GM19397 (cell line): ENCODE data around the gene RBM15.

ENCODE experiments used
- ATAC-seq: cut with Tn5 transposase; IDR thresholded peaks from one replicate; pipeline ENCODE4 v1.9.1; 2021; ENCODE audit warnings: mild to moderate bottlenecking, moderate library complexity; ENCODE audit not compliant: unreplicated experiment

Gene RBM15, protein sequence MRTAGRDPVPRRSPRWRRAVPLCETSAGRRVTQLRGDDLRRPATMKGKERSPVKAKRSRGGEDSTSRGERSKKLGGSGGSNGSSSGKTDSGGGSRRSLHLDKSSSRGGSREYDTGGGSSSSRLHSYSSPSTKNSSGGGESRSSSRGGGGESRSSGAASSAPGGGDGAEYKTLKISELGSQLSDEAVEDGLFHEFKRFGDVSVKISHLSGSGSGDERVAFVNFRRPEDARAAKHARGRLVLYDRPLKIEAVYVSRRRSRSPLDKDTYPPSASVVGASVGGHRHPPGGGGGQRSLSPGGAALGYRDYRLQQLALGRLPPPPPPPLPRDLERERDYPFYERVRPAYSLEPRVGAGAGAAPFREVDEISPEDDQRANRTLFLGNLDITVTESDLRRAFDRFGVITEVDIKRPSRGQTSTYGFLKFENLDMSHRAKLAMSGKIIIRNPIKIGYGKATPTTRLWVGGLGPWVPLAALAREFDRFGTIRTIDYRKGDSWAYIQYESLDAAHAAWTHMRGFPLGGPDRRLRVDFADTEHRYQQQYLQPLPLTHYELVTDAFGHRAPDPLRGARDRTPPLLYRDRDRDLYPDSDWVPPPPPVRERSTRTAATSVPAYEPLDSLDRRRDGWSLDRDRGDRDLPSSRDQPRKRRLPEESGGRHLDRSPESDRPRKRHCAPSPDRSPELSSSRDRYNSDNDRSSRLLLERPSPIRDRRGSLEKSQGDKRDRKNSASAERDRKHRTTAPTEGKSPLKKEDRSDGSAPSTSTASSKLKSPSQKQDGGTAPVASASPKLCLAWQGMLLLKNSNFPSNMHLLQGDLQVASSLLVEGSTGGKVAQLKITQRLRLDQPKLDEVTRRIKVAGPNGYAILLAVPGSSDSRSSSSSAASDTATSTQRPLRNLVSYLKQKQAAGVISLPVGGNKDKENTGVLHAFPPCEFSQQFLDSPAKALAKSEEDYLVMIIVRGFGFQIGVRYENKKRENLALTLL

DNA sequence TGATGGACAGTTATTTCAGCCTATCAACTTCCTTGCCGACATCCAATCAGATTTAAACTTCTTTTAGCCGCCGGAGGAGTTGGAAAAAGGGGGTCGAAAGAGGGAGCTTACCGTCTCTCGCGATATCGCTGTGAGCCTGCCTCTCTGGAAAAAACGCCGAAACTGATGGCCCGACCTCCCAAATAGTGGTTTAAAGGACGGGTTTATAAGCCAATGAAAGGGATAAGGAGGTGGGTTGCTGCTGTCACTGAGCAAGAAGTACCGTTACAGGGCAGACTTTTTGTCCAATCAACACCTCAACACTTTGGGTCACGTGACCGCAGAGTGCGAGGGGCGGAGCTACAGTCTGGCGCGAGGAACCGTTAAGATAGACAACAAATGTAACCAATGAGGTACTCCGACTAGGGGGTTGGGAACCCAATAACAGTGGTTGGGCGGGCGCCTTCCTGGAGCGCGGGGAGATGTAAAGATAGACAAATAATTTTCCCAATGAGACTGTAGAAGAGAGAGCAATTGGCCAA lies at the start of gene RBM15:
Gene RBM15, plus strand, starts transcription at position 492 of the 521 bp plus-strand sequence. Its CDS starts 29 bp downstream, at position 521.
- peak; percentile 64 for ATAC-seq

- ATAC-seq, result no peak
Measured at GRCh38 chr1:110291241-110292030, 47.7 kb upstream of the RBM15 start.

GRCh38 chr1:110292031-110292741 lies 47.0 kb upstream of the RBM15 start:
- ATAC-seq, result no peak

DNA sequence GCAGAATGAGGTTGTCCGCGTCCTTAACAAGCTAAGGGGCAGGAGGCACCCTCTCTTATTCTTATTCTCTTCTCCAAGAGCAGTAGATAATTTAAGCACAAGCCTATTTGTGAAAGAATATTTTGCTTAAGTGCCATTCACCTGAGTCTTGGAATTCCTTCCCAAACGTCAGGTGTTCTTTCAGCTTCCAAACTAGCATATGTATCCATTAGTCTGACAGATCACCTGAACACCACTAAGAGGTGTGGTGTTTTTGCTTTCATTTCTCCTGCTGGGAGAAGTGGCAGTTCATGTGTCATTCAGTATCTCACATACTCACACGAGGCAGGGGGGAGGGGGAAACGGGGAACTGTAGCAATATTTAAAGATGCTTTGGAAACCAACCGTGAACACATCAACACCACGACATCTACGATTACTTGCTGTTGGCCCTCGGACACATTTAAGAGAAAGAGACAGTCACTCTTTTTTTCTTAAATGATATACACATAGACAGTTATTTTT lies 45.5 kb upstream of the RBM15 start:
- no peak for ATAC-seq

DNA sequence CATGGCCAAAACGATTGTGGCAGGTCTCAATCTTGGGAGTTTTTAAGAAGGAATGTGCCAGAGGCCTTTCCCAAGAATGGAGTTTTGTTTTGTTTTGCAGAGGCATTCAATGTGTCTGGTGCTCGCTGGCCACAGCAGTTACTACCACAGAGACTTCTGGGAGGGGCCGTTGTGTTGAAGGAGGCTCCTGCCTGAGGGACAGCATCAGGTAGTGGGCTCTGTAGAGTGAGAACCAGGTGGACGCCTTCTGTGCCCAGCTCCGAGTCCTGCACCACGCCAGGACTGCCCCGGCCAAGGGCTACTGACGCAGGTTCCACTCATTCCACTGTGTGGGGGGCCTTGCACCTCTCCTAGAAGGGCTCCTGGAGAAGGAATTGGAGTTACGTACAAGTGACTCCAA lies 44.9 kb upstream of the RBM15 start:
- no peak for ATAC-seq

DNA sequence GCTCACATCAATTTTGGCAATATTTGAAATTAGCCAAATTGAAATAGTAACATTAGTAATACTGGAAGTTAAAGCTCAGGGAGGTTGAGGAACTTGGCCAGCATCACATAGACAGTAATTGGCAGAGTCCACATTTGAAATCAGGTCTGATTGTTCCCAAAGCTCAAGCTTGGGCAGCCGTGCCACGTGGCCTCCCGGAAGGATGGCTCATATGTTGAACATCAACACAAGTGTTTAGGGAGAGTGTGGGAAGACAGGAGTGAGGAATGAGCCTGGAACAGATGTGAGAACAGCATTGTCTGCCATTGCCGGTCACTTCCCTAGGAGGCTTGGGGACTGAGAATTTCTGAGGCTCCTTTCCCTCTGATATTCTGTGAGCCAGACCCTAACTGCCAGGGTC lies 40.2 kb upstream of the RBM15 start:
- ATAC-seq, result no peak

GRCh38 chr1:110300412-110301085 lies 38.6 kb upstream of the RBM15 start:
- no peak for ATAC-seq

DNA sequence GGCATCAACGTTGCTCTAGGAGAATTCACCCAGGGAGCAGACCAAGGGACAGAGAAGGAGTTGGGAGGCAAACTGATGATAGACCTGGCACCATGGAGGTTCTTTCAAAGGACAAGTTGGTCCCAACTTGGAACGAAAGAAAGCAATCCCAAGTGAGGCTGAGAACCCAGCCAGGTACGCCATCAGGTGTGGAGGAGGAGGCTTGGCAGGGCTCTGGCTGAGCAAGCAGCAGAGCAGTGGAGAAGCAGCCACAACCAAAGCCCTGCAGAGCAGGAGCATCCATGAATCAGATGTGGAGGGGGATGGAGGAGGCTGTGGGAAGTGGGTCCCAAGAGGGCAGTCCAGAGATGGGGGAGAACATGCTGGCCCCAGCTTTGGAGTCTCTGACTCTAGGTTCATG lies 36.3 kb upstream of the RBM15 start:
- no peak for ATAC-seq

- no peak for ATAC-seq
Measured at GRCh38 chr1:110305900-110306420, 33.2 kb upstream of the RBM15 start.

- no peak for ATAC-seq
Measured at GRCh38 chr1:110307239-110307974, 31.8 kb upstream of the RBM15 start.

DNA sequence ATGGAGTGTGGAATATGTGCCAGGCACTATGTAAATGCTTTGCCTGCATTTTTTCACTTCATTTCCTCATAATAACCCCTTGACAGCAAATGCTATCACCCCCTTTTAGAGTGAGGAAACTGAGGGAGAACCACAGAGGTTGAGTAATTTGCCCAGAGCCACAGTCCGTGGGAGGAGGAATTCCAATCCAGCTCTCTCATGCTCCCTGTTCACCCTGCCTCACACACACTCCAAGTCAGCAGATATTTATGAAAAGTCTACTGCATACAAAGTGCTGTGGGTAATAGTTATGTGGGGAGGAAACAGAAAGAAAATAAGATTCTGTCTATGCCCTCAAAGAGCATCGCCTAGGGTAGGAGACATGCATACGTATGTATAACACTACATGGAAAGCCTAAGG lies 30.9 kb upstream of the RBM15 start:
- no peak for ATAC-seq

GRCh38 chr1:110309139-110309538 lies 30.0 kb upstream of the RBM15 start:
- no peak for ATAC-seq

GRCh38 chr1:110309767-110310166 lies 29.4 kb upstream of the RBM15 start:
- ATAC-seq, result no peak

DNA sequence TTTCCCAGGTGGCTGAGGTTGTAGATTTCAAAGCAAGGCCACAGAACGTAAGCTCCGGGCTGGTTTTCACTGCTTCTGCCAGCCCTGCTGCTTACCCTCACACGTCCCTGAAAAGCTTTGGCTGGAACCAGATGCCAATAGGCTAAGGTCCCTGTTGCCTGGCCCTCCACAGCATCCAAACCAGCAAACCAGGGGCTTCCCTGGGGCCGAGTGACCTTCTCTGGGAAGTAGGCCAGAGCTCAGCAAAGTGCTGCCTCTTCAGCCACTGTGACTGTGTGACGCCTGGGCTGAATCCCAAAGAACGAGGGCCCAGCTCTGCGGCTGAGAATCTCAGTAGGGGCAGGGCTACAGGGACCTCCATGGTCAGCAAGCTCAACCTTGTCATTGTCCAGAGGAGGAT lies 28.9 kb upstream of the RBM15 start:
- no peak for ATAC-seq

- ATAC-seq, result peak; percentile 57
Measured at GRCh38 chr1:110312188-110313121, 26.7 kb upstream of the RBM15 start.

- ATAC-seq, result no peak
Measured at GRCh38 chr1:110316735-110317134, 22.4 kb upstream of the RBM15 start.

- no peak for ATAC-seq
Measured at GRCh38 chr1:110318046-110318445, 21.1 kb upstream of the RBM15 start.
